Measurements from ENCODE around the gene RELA.
"Not testable (repeated sequence)": the region's sequence is repeated elsewhere in the genome, so short reads cannot be mapped to it uniquely, and the experiment has no call there.

The RELA gene

GRCh38 chr11:65695459-65696241 lies 32.9 kb upstream of the RELA start:
- Histone ChIP-seq H3K4me1 (ENCODE audit: insufficient read depth, low read length) (no peaks in the 10 kb centered on the region), H3K36me3 (ENCODE audit: insufficient read depth, low read length) (no peaks in the 10 kb centered on the region)

DNA sequence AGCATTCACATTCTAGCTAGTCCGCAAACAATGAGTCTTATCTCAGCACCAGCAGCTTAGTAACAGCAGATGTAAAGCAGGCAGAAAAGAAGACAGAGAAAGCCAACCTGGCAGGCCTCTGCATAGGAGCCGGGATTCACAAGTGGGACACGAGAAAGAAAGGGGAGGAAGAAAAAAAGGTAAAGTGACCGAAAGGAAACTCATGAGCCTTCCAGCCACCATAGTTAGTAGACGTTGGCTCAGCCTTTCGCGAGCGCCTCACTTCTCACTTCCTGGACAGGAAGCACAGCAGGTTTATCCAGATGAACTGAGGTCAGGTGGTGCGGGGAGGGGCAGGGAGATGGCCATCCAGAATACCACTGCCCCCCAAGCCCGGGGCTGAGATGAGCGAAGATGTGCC lies 29.7 kb upstream of the RELA start:
- H3K9me3 ChIP-seq (ENCODE audit: control insufficient read depth, insufficient read depth, low read length), result no peaks in the 10 kb centered on the region
- no peaks in the 10 kb centered on the region for H3K4me1 ChIP-seq (ENCODE audit: insufficient read depth, low read length)
- no peak overlapping the region for H3K9ac ChIP-seq (ENCODE audit: low read depth, low read length)
- H3K36me3 ChIP-seq (ENCODE audit: insufficient read depth, low read length), result no peaks in the 10 kb centered on the region

More at GRCh38 chr11:65695459-65696241, 32.9 kb upstream of the RELA start:
- Histone ChIP-seq H3K9me3 (ENCODE audit: control insufficient read depth, insufficient read depth, low read length) (no peaks in the 10 kb centered on the region), H3K9ac (ENCODE audit: low read depth, low read length) (no peak overlapping the region)

- not testable (repeated sequence) for H3K9me3 ChIP-seq (ENCODE audit: control insufficient read depth, insufficient read depth, low read length); H3K36me3 ChIP-seq (ENCODE audit: insufficient read depth, low read length); H3K9ac ChIP-seq (ENCODE audit: low read depth, low read length); H3K4me1 ChIP-seq (ENCODE audit: insufficient read depth, low read length)
Measured at GRCh38 chr11:65691847-65692246, 29.1 kb upstream of the RELA start.

- Histone ChIP-seq H3K9me3 (ENCODE audit: control insufficient read depth, insufficient read depth, low read length) (no peaks in the 10 kb centered on the region), H3K36me3 (ENCODE audit: insufficient read depth, low read length) (no peaks in the 10 kb centered on the region), H3K4me1 (ENCODE audit: insufficient read depth, low read length) (no peaks in the 10 kb centered on the region), H3K9ac (ENCODE audit: low read depth, low read length) (no peak overlapping the region)
Measured at GRCh38 chr11:65685981-65686380, 23.3 kb upstream of the RELA start.

DNA sequence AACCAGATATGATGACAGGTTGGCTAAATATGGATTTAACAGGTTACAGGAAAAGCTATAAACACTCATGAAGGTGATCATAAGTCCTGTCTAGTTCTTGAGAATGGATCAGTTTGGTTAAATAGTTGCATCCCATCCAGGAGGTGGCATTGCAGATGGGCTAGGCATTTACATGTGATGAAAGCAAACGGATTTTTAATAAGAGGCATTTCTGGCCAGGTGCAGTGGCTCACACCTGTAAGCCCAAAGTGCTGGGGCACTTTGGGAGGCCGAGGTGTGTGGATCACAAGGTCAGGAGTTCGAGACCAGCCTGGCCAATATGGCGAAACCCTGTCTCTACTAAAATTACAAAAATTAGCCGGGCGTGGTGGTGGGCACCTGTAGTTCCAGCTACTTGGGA lies 20.8 kb upstream of the RELA start:
- not testable (repeated sequence) for H3K9me3 ChIP-seq (ENCODE audit: control insufficient read depth, insufficient read depth, low read length); H3K36me3 ChIP-seq (ENCODE audit: insufficient read depth, low read length); H3K9ac ChIP-seq (ENCODE audit: low read depth, low read length); H3K4me1 ChIP-seq (ENCODE audit: insufficient read depth, low read length)

DNA sequence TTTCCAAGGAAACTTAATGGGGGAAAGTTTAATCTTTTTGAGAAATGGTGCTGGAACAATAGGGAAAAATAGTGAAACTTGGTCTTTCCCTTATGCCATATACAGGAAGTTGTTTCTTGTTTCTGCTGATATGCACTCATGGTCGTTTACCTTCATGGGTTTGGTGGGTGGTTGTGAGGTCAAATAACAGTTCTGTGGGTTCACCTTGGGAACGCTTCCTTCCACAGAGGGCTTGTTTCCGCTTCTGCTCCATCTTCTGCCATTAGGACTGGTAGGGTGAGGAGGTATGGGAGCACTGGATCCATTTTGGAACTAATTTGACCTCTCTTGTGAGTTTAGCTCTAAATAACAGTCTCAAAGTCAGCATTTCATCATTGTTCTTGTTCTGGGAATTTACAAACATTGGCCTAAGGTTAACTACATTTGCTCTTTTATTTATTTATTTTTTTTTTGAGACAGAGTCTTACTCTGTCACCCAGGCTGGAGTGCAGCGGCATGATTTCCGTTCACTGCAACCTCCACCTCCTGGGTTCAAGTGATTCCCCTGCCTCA lies 17.6 kb upstream of the RELA start:
- H3K36me3 ChIP-seq (ENCODE audit: insufficient read depth, low read length), result no peaks in the 10 kb centered on the region
- H3K9me3 ChIP-seq (ENCODE audit: control insufficient read depth, insufficient read depth, low read length), result no peaks in the 10 kb centered on the region
- H3K9ac ChIP-seq (ENCODE audit: low read depth, low read length), result no peak overlapping the region
- no peaks in the 10 kb centered on the region for H3K4me1 ChIP-seq (ENCODE audit: insufficient read depth, low read length)

DNA sequence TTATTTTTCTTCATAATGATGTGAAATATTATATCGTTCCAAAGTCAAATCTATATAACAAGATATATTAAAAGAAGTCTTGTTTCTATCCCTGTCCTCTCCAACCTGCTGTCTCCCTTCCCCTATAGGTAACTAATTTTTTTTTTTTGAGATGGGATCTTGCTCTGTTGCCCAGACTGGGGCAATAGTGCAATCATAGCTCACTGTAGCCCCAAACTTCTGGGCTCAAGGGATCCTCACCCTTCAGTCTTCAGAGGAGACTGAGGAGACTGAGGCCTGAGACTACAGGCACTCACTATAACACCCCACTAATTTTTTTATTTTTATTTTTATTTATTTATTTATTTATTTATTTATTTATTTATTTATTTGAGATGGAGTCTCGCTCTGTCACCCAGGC lies 10.3 kb upstream of the RELA start:
- Histone ChIP-seq H3K9ac (ENCODE audit: low read depth, low read length) (no peak overlapping the region), H3K4me1 (ENCODE audit: insufficient read depth, low read length) (no peaks in the 10 kb centered on the region), H3K9me3 (ENCODE audit: control insufficient read depth, insufficient read depth, low read length) (no peaks in the 10 kb centered on the region), H3K36me3 (ENCODE audit: insufficient read depth, low read length) (no peaks in the 10 kb centered on the region)

DNA sequence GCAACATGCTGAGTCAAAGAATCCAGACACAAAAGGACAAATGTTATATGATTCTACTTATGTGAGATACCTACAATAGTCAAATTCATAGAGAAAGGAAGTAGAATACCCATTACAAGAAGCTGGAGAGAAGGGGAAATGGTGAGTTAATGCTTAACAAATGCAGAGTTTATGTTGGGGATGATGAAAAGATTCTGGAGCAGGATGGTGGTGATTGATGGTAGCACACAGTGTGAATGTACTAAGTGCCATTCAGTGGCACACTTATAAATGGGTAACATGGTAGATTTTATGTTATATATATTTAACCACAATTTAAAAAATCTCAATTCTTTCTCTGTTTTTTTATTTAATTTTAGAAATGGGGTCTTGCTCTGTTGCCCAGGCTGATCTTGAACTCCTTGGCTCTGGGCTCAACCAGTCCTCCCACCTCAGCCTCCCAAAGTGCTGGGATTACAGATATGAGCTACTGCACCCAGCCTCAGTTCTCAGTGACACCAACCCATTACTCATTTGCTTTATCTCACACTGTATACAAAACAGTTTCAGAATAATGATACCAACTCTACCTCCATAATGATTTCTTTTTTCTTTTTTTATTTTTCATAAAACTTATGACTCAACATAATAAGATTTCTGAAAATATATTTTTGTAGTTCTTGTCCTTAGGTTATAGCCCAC lies 9.6 kb upstream of the RELA start:
- Histone ChIP-seq H3K4me1 (ENCODE audit: insufficient read depth, low read length) (no peaks in the 10 kb centered on the region), H3K36me3 (ENCODE audit: insufficient read depth, low read length) (no peaks in the 10 kb centered on the region), H3K9ac (ENCODE audit: low read depth, low read length) (no peak overlapping the region), H3K9me3 (ENCODE audit: control insufficient read depth, insufficient read depth, low read length) (no peaks in the 10 kb centered on the region)

DNA sequence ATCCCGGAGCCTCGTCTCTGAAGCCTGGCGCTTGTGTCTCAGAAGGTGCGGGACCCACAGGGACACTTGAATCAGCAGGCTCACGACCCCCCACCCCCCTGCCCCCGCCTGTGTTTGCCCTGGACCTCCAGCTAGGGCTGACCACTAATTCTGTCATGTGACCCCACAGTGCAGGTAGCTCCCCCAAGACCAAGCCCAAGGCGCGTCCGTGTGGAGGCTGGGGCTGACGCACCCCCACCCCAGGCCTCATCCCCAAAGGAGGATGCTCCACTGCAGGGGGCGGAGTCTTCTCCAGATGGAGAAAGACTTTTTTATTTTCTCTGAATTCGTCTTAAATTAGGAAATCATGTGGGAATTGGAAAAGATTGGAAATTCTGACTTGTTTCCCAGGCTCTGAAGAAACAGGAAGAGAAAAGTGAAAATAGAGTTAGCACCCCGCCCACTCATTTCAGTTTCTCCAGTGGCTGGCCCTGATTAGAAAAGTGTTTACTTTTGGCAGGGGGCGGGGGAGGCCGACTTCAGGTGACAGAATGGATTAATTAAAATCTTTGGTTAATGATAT lies 1.0 kb upstream of the RELA start:
- H3K4me1 ChIP-seq (ENCODE audit: insufficient read depth, low read length), result no peaks in the 10 kb centered on the region
- no peaks in the 10 kb centered on the region for H3K9me3 ChIP-seq (ENCODE audit: control insufficient read depth, insufficient read depth, low read length)
- H3K9ac ChIP-seq (ENCODE audit: low read depth, low read length), result peak overlapping the region; percentile 88

GRCh38 chr11:65662247-65662798 lies 393 bp downstream of the RELA start:
- H3K9me3 ChIP-seq (ENCODE audit: control insufficient read depth, insufficient read depth, low read length), result no peaks in the 10 kb centered on the region
- no peaks in the 10 kb centered on the region for H3K4me1 ChIP-seq (ENCODE audit: insufficient read depth, low read length)
- peak overlapping the region; percentile 88 for H3K9ac ChIP-seq (ENCODE audit: low read depth, low read length)
- peaks cover 23% of the 10 kb centered on the region for H3K36me3 ChIP-seq (ENCODE audit: insufficient read depth, low read length)

More for the DNA sequence above, 1.0 kb upstream of the RELA start:
- H3K36me3 ChIP-seq (ENCODE audit: insufficient read depth, low read length), result peaks cover 9% of the 10 kb centered on the region

- Histone ChIP-seq H3K9ac (ENCODE audit: low read depth, low read length) (peak overlapping the region; percentile 88), H3K4me1 (ENCODE audit: insufficient read depth, low read length) (no peaks in the 10 kb centered on the region), H3K36me3 (ENCODE audit: insufficient read depth, low read length) (peaks cover 27% of the 10 kb centered on the region), H3K9me3 (ENCODE audit: control insufficient read depth, insufficient read depth, low read length) (no peaks in the 10 kb centered on the region)
Measured at GRCh38 chr11:65661599-65662246, 993 bp downstream of the RELA start.

- not testable (repeated sequence) for H3K9me3 ChIP-seq (ENCODE audit: control insufficient read depth, insufficient read depth, low read length); H3K4me1 ChIP-seq (ENCODE audit: insufficient read depth, low read length); H3K9ac ChIP-seq (ENCODE audit: low read depth, low read length)
- H3K36me3 ChIP-seq (ENCODE audit: insufficient read depth, low read length), result peaks cover 27% of the 10 kb centered on the region
Measured at GRCh38 chr11:65660908-65661307, 1.8 kb downstream of the RELA start.

DNA sequence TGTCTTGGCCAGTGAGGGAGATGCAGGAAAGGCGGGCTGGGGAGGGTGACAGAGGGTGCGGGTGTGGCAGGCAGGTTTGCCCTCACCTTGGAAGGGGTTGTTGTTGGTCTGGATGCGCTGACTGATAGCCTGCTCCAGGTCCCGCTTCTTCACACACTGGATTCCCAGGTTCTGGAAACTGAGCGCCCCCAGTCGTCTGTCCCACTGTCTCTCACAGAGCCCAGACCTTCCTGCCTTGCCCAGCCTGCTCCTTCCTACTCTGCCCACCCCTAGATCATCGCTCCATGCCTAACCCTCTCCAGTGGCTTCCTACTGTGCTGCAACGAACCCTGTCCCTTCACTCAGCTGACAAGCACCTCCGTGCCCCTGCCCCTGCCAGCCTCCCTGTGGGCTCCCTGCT lies 2.7 kb downstream of the RELA start:
- peaks cover 27% of the 10 kb centered on the region for H3K36me3 ChIP-seq (ENCODE audit: insufficient read depth, low read length)
- H3K9ac ChIP-seq (ENCODE audit: low read depth, low read length), result no peak overlapping the region
- no peaks in the 10 kb centered on the region for H3K4me1 ChIP-seq (ENCODE audit: insufficient read depth, low read length)

More for the DNA sequence above, 2.7 kb downstream of the RELA start:
- H3K9me3 ChIP-seq (ENCODE audit: control insufficient read depth, insufficient read depth, low read length), result no peaks in the 10 kb centered on the region

Data from ES-I3 (cell line).